GM23248 (cell line): ENCODE data around the gene LARP6. TPM values are rescaled to one million over a fixed set of nuclear protein-coding genes. Genes with fewer than 3 reads are reported as not detected.

ENCODE experiments used
- DNase-seq: peaks from one replicate; pipeline ENCODE4 v3.0.0-alpha.2; 2015
- H2AFZ ChIP-seq: fragments of 200-600 bp; sonication (generic); 2 replicates; pipeline ENCODE4 v1.6.1; 2016; ENCODE audit warnings: antibody characterized with exemption
- H3F3A ChIP-seq: fragments of 200-600 bp; sonication (generic); 2 replicates; pipeline ENCODE4 v1.6.1; 2016; ENCODE audit warnings: mild to moderate bottlenecking, antibody characterized with exemption, mixed run types; ENCODE audit not compliant: insufficient read depth
- H3K27ac ChIP-seq: fragments of 200-600 bp; sonication (generic); 2 replicates; pipeline ENCODE4 v1.5.1; 2016; ENCODE audit warnings: mild to moderate bottlenecking
- H3K27me3 ChIP-seq: fragments of 200-600 bp; sonication (generic); replicated peaks from 2 replicates; pipeline ENCODE4 v1.6.1; 2016; ENCODE audit warnings: mild to moderate bottlenecking; ENCODE audit not compliant: insufficient read depth
- H3K36me3 ChIP-seq: fragments of 200-600 bp; sonication (generic); 2 replicates; pipeline ENCODE4 v1.6.1; 2016; ENCODE audit warnings: low read depth, mild to moderate bottlenecking
- H3K4me1 ChIP-seq: fragments of 200-600 bp; sonication (generic); 2 replicates; pipeline ENCODE4 v1.6.1; 2016; ENCODE audit warnings: mild to moderate bottlenecking; ENCODE audit not compliant: insufficient read depth
- H3K4me2 ChIP-seq: fragments of 200-600 bp; sonication (generic); one replicate; pipeline ENCODE4 v1.6.1; 2016; ENCODE audit warnings: mild to moderate bottlenecking; ENCODE audit not compliant: unreplicated experiment
- H3K4me3 ChIP-seq: fragments of 200-600 bp; sonication (generic); 2 replicates; pipeline ENCODE4 v1.5.1; 2016; ENCODE audit warnings: mild to moderate bottlenecking
- H3K79me2 ChIP-seq: fragments of 200-600 bp; sonication (generic); 2 replicates; pipeline ENCODE4 v1.6.1; 2016; ENCODE audit warnings: mild to moderate bottlenecking; ENCODE audit not compliant: insufficient read depth
- H3K9ac ChIP-seq: fragments of 200-600 bp; sonication (generic); 2 replicates; pipeline ENCODE4 v1.6.1; 2016; ENCODE audit warnings: mild to moderate bottlenecking
- H3K9me2 ChIP-seq: fragments of 200-600 bp; sonication (generic); 2 replicates; pipeline ENCODE4 v1.6.1; 2016; ENCODE audit warnings: mixed run types, mild to moderate bottlenecking, moderate library complexity; ENCODE audit not compliant: insufficient read depth
- H3K9me3 ChIP-seq: fragments of 200-600 bp; sonication (generic); one replicate; pipeline ENCODE4 v1.6.1; 2017; ENCODE audit warnings: low read depth
- H4K20me1 ChIP-seq: fragments of 200-600 bp; sonication (generic); 2 replicates; pipeline ENCODE4 v1.6.0; 2016; ENCODE audit not compliant: insufficient read depth
- EZH2 ChIP-seq: fragments of 200-600 bp; sonication (generic); IDR thresholded peaks from 2 replicates; pipeline ENCODE4 v1.6.1; 2018; ENCODE audit warnings: antibody characterized with exemption, mild to moderate bottlenecking; ENCODE audit not compliant: insufficient read depth, poor library complexity, severe bottlenecking
- EZH2phosphoT487 ChIP-seq: fragments of 200-600 bp; sonication (generic); IDR thresholded peaks from 2 replicates; pipeline ENCODE4 v1.6.1; 2018; ENCODE audit warnings: antibody characterized with exemption, moderate library complexity, mild to moderate bottlenecking, low read depth; ENCODE audit not compliant: insufficient read depth
- WGBS, 2 experiments: methylation state at CpG; one replicate each; pipeline ENCODE4 v1.1.6; 2015 to 2017; ENCODE audit warnings: low lambda C conversion rate in 2 of 2, low coverage in 1 of 2; ENCODE audit errors: missing lambda C conversion rate in 2 of 2; 5-methylcytosine and 5-hydroxymethylcytosine counted together
- in situ Hi-C: fragments of 300-500 bp; cut with MboI; formaldehyde crosslinking; loops from 2 replicates; pipeline ENCODE4 v1.15.0; 2020
- polyA plus RNA-seq: library from polyadenylated mRNA; unstranded; fragments of >200 nt; fragmentation: Nextera tagmentation; extraction: Ambion mirVana; gene quantifications from 2 replicates; pipeline ENCODE4 v1.2.1, GENCODE V29; 2016
- total RNA-seq: library from RNA; depleted of rRNA; stranded (reverse); fragments of >200 nt; shearing (Covaris generic); gene quantifications from 2 replicates; pipeline ENCODE4 v1.2.3, GENCODE V29; 2014

LARP6 gene
- total and polyA plus RNA-seq, 2 experiments from 2014 or later = 104 to 110 TPM

DNA sequence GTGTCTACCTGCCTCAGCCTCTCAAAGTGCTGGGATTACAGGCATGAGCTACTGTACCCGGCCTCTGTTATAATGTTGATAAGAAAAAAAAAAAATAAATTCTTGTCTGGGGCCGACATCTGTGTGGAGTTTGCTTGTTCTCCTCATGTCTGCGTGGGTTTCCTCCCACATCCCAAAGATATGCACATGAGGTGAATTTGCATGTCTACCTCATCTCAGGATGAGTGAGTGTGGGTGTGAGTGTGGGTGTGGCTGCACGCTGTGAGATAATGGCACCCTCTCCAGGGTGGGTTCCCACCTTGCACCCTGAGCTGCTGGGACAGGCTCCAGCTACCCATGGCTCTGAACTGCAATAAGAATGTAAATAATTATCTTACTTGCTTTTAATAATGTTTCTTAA, 64.7 kb downstream of the LARP6 start:
- H3K27ac ChIP-seq = no peak overlapping the region

GRCh38 chr15:70788114-70789049, 65.6 kb downstream of the LARP6 start:
- no peaks in the 10 kb centered on the region for H4K20me1 ChIP-seq
- peaks cover 55% of the 10 kb centered on the region for H3F3A ChIP-seq
- peak; percentile 64 for DNase-seq
- in situ Hi-C loops = no loop called here
- peak overlapping the region; percentile 65 for H3K4me2 ChIP-seq
- H3K36me3 ChIP-seq = no peaks in the 10 kb centered on the region
- no peaks in the 10 kb centered on the region for H3K9me2 ChIP-seq
- H3K4me1 ChIP-seq = peaks cover 53% of the 10 kb centered on the region
- H2AFZ ChIP-seq = no peak overlapping the region
- 70 to 72% methylated on average over 6 of the region's 6 CpGs for WGBS, 2 experiments
- H3K27ac ChIP-seq = peak overlapping the region; percentile 55
- TF ChIP-seq EZH2 (no peak), EZH2phosphoT487 (no peak)
- H3K27me3 ChIP-seq = no peaks in the 10 kb centered on the region
- no peaks in the 10 kb centered on the region for H3K9me3 ChIP-seq
- H3K79me2 ChIP-seq = no peaks in the 10 kb centered on the region
- no peak overlapping the region for H3K4me3 ChIP-seq
- no peak overlapping the region for H3K9ac ChIP-seq

More for the DNA sequence above, 64.7 kb downstream of the LARP6 start:
- in situ Hi-C loops = no loop called here
- no peaks in the 10 kb centered on the region for H3K27me3 ChIP-seq
- H3K9ac ChIP-seq = no peak overlapping the region
- H3K9me3 ChIP-seq = no peaks in the 10 kb centered on the region
- H3F3A ChIP-seq = peaks cover 55% of the 10 kb centered on the region
- no peaks in the 10 kb centered on the region for H3K9me2 ChIP-seq
- no peaks in the 10 kb centered on the region for H3K79me2 ChIP-seq
- 89 to 93% methylated on average over 4 of the region's 4 CpGs for WGBS, 2 experiments
- H3K4me2 ChIP-seq = no peak overlapping the region
- H3K4me3 ChIP-seq = no peak overlapping the region
- TF ChIP-seq EZH2 = no peak
- TF ChIP-seq EZH2phosphoT487 = no peak
- no peaks in the 10 kb centered on the region for H3K36me3 ChIP-seq
- peaks cover 54% of the 10 kb centered on the region for H3K4me1 ChIP-seq
- DNase-seq = no peak
- no peaks in the 10 kb centered on the region for H4K20me1 ChIP-seq
- H2AFZ ChIP-seq = no peak overlapping the region

DNA sequence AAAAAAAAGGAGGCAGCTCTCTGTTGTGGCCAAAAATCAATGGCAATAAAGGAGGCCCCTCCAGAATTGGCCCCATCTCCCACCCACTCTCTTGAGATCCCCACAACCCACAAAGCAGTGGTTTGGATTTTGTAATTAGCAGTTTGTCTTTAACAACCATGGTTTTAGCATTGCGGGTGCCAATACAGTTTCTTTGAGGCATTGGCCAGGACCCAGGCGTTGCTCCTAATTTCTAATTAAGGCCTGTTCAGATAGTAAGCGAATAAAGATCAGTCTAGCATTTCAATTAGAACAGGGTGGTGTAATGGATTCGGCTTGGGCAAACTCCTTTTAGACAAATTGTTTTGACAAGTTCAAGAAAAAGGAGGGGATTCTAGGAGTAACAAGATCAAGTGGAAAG, 67.0 kb downstream of the LARP6 start:
- no peaks in the 10 kb centered on the region for H3K79me2 ChIP-seq
- WGBS, 2 experiments = 97 to 100% methylated on average over 4 of the region's 4 CpGs

GRCh38 chr15:70783610-70784022, 70.3 kb downstream of the LARP6 start:
- Histone ChIP-seq H3K4me3 (no peak overlapping the region), H2AFZ (no peak overlapping the region), H3K79me2 (no peaks in the 10 kb centered on the region), H3F3A (peaks cover 37% of the 10 kb centered on the region), H3K36me3 (no peaks in the 10 kb centered on the region), H3K27me3 (no peaks in the 10 kb centered on the region), H3K4me1 (peaks cover 30% of the 10 kb centered on the region), H3K9me2 (no peaks in the 10 kb centered on the region), H3K9ac (no peak overlapping the region), H4K20me1 (no peaks in the 10 kb centered on the region), H3K9me3 (no peaks in the 10 kb centered on the region), H3K27ac (peak overlapping the region; percentile 23), H3K4me2 (peak overlapping the region; percentile 63)
- no peak for TF ChIP-seq EZH2
- TF ChIP-seq EZH2phosphoT487 = no peak
- WGBS, 2 experiments = 16 to 17% methylated on average over 6 of the region's 6 CpGs
- peak; percentile 81 for DNase-seq
- in situ Hi-C loops = no loop called here

More for the DNA sequence above, 67.0 kb downstream of the LARP6 start:
- H3K27ac ChIP-seq = no peak overlapping the region
- H3K9ac ChIP-seq = no peak overlapping the region
- H3F3A ChIP-seq = peaks cover 49% of the 10 kb centered on the region
- H3K9me2 ChIP-seq = no peaks in the 10 kb centered on the region
- TF ChIP-seq EZH2phosphoT487 (no peak), EZH2 (no peak)
- H3K9me3 ChIP-seq = no peaks in the 10 kb centered on the region
- in situ Hi-C loops = no loop called here
- H3K36me3 ChIP-seq = no peaks in the 10 kb centered on the region
- H3K27me3 ChIP-seq = no peaks in the 10 kb centered on the region
- no peak overlapping the region for H2AFZ ChIP-seq
- no peak for DNase-seq
- H3K4me2 ChIP-seq = no peak overlapping the region
- no peak overlapping the region for H3K4me3 ChIP-seq
- no peaks in the 10 kb centered on the region for H4K20me1 ChIP-seq
- H3K4me1 ChIP-seq = peaks cover 44% of the 10 kb centered on the region
